Gastroesophageal sphincter (tissue), 4 donors: ENCODE measurements around the gene ARHGEF5. TPM values are rescaled to one million over a fixed set of nuclear protein-coding genes. Genes with fewer than 3 reads are reported as not detected.

Source experiments
- ATAC-seq: fragments of 150-250 bp; one replicate; pipeline ENCODE4 v1.9.1; 2016; ENCODE audit warnings: mild to moderate bottlenecking, moderate library complexity
- H3K27ac ChIP-seq, 4 donors: fragments of 200-600 bp; sonication (generic) in 3 of 4; 1 replicate in 3 of 4; 2 replicates in 1 of 4; pipeline ENCODE4 v1.5.1; 2016 to 2019
- H3K27me3 ChIP-seq: fragments of 200-600 bp; sonication (generic); one replicate; pipeline ENCODE4 v1.5.1; 2019
- H3K36me3 ChIP-seq, 2 donors: fragments of 200-600 bp; sonication (generic); one replicate each; pipeline ENCODE4 v1.5.1; 2019; ENCODE audit warnings: control low read depth in 1 of 2
- H3K4me1 ChIP-seq, 3 donors: fragments of 200-600 bp; sonication (generic); 1 replicate in 2 of 3; 2 replicates in 1 of 3; pipeline ENCODE4 v1.5.1; 2016 to 2019; ENCODE audit warnings: control low read depth in 2 of 3
- H3K4me3 ChIP-seq, 2 donors: fragments of 200-600 bp; sonication (generic); one replicate each; pipeline ENCODE4 v1.5.1; 2019; ENCODE audit warnings: mild to moderate bottlenecking in 1 of 2, moderate library complexity in 1 of 2
- H3K9me3 ChIP-seq, 3 donors: fragments of 200-600 bp; sonication (generic); one replicate each; pipeline ENCODE4 v1.5.1; 2017 to 2019; ENCODE audit warnings: control low read depth in 2 of 3
- EP300 ChIP-seq: sonication (generic); formaldehyde crosslinking; IDR thresholded peaks from one replicate; pipeline ENCODE4 v1.6.1; 2017; ENCODE audit warnings: antibody characterized with exemption, mild to moderate bottlenecking
- POLR2A ChIP-seq, 2 donors: fragments of 450-650 bp; IDR thresholded peaks; one replicate each; pipeline ENCODE4 v1.6.1; 2017; ENCODE audit warnings: antibody characterized with exemption in 2 of 2, mild to moderate bottlenecking in 2 of 2, moderate library complexity in 1 of 2
- POLR2AphosphoS5 ChIP-seq: sonication (generic); formaldehyde crosslinking; IDR thresholded peaks from one replicate; pipeline ENCODE4 v1.6.1; 2017; ENCODE audit warnings: antibody characterized with exemption
- WGBS, 2 donors: methylation state at CpG; one replicate each; pipeline ENCODE4 v1.1.5; 2018; ENCODE audit warnings: low coverage in 1 of 2; 5-methylcytosine and 5-hydroxymethylcytosine counted together
- total RNA-seq, 4 donors: library from RNA; depleted of rRNA; stranded (reverse); fragments of >200 nt; gene quantifications; one replicate each; pipeline ENCODE4 v1.1.0, GENCODE V29; 2016
- TF ChIP-seq, protein P1 (sequence below), 4 experiments: fragments of 200-600 bp in 2 of 4; fragments of 450-650 bp in 2 of 4; sonication (generic) in 1 of 4; IDR thresholded peaks; one replicate each; pipeline ENCODE4 v1.5.1; 2017 to 2019; ENCODE audit warnings: antibody characterized with exemption in 4 of 4, mild to moderate bottlenecking in 2 of 4, moderate library complexity in 2 of 4

The ARHGEF5 gene
- total RNA-seq, 4 donors from 2014 or later, result 2.6 to 13.3 (median 5.2) TPM

DNA sequence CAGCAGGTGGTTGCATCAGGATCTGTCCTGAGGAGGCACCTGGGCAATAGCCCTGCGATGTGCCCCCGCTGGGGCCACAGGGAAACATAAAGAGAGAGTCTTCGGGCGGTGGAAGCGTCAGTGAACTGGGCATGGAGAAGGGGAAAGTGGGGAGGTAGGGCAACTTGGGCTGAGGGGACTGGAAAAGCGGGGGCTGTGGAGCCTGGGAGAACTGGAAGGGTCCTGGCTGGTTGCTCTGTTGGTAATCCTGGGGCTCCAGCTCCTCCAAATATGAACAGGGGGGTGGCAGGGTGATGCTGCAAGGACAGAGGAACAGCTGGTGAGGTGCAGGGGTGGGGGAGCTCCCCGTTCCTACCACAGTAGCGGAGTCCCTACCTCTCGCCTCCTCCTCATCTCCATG lies 43.1 kb downstream of the ARHGEF5 start:
- no peaks in the 10 kb centered on the region for H3K4me1 ChIP-seq
- no peaks in the 10 kb centered on the region for H3K9me3 ChIP-seq
- no peak overlapping the region for H3K27ac ChIP-seq
- no peak for ATAC-seq
- TF ChIP-seq EP300 (no peak), POLR2AphosphoS5 (no peak), POLR2A (IDR thresholded peaks at IDR 0.05) (no peak)
- TF ChIP-seq, protein P1, sequence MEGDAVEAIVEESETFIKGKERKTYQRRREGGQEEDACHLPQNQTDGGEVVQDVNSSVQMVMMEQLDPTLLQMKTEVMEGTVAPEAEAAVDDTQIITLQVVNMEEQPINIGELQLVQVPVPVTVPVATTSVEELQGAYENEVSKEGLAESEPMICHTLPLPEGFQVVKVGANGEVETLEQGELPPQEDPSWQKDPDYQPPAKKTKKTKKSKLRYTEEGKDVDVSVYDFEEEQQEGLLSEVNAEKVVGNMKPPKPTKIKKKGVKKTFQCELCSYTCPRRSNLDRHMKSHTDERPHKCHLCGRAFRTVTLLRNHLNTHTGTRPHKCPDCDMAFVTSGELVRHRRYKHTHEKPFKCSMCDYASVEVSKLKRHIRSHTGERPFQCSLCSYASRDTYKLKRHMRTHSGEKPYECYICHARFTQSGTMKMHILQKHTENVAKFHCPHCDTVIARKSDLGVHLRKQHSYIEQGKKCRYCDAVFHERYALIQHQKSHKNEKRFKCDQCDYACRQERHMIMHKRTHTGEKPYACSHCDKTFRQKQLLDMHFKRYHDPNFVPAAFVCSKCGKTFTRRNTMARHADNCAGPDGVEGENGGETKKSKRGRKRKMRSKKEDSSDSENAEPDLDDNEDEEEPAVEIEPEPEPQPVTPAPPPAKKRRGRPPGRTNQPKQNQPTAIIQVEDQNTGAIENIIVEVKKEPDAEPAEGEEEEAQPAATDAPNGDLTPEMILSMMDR (IDR thresholded peaks at IDR 0.05), result no peak
- 80 to 83% methylated on average over 3 to 8 of the region's 9 CpGs for WGBS, 2 donors
- H3K36me3 ChIP-seq, result no peaks in the 10 kb centered on the region
- peaks cover 8% of the 10 kb centered on the region for H3K27me3 ChIP-seq
- H3K4me3 ChIP-seq, result no peak overlapping the region

DNA sequence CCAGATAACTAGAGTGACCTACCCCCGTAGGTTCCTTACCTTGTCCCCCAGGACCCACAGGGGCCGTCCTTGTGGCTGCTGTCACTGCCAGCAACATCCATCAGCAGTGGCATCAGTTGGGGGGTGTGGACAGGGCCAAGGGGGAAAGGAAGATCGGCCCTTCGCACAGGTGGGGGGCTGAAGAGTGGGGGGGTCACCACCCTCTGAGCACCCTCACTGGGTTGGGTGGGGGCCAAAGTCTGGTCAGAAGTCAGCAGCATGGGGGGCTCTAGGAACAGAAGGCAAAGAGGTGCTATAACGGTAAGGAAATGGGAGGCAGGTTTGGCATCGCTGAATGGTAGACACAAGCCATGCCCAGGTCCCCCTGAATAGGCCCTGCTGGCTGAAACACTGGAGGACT lies 43.7 kb downstream of the ARHGEF5 start:
- TF ChIP-seq EP300 (no peak), POLR2AphosphoS5 (no peak), POLR2A (IDR thresholded peaks at IDR 0.05) (no peak)
- TF ChIP-seq, protein P1 (IDR thresholded peaks at IDR 0.05), result no peak
- Histone ChIP-seq H3K4me1 (no peaks in the 10 kb centered on the region), H3K36me3 (no peaks in the 10 kb centered on the region), H3K27ac (no peak overlapping the region), H3K27me3 (peaks cover 10% of the 10 kb centered on the region), H3K4me3 (no peak overlapping the region), H3K9me3 (no peaks in the 10 kb centered on the region)
- WGBS, 2 donors, result 42 to 100% methylated on average over 1 to 2 of the region's 6 CpGs
- ATAC-seq, result no peak

DNA sequence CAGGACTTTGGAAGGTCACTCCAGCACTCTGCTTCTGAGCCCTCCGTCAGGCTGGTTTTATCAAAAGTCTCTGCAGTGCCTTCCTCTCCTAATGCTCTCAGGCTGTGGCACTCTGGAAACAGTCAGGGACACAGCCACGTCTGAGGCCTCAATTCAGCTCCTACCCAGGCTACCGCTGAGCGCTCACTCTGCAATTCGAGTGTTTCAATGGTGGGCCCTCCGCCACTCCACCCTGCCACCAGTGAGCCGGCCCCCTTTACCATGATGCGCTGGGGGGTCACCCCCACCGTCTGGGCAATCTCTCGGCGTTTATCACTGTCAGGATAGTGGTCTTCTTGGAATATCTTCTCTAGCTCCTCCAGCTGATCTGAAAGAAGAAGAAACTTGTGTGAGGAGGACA lies 44.7 kb downstream of the ARHGEF5 start:
- ATAC-seq, result no peak
- WGBS, 2 donors, result 57 to 81% methylated on average over 1 to 10 of the region's 11 CpGs

DNA sequence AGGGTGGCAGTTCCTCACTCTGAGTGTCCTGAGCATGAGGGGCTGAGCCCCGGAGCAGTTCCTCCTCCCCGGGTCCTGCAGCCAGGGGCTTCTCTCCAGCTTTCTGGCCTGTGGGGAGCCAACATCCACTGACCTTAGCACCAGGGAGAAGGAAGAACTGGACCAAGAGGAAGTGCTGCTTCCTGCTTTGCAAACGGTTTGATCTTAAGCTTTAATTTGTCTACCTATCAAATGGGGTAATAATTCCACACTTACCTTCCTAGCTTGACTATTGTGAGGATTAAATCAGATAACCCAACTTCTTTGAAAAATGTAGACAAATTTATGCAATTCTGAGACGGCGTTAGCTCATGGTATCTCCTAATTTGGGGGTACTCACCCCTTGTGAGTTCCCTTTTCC lies 46.3 kb downstream of the ARHGEF5 start:
- TF ChIP-seq POLR2AphosphoS5 (no peak), EP300 (no peak), POLR2A (IDR thresholded peaks at IDR 0.05) (no peak)
- TF ChIP-seq, protein P1 (IDR thresholded peaks at IDR 0.05), result no peak
- H3K36me3 ChIP-seq, result no peaks in the 10 kb centered on the region
- ATAC-seq, result no peak
- H3K4me1 ChIP-seq, result no peaks in the 10 kb centered on the region
- peaks cover 11% of the 10 kb centered on the region for H3K27me3 ChIP-seq
- H3K4me3 ChIP-seq, result no peak overlapping the region
- WGBS, 2 donors, result 20 to 56% methylated on average over 2 to 3 of the region's 5 CpGs
- H3K9me3 ChIP-seq, result no peaks in the 10 kb centered on the region
- no peak overlapping the region for H3K27ac ChIP-seq

More for the DNA sequence above, 44.7 kb downstream of the ARHGEF5 start:
- TF ChIP-seq POLR2A (IDR thresholded peaks at IDR 0.05) (no peak), POLR2AphosphoS5 (no peak), EP300 (no peak)
- TF ChIP-seq, protein P1 (IDR thresholded peaks at IDR 0.05), result no peak
- H3K36me3 ChIP-seq, result no peaks in the 10 kb centered on the region
- no peak overlapping the region for H3K27ac ChIP-seq
- H3K4me3 ChIP-seq, result no peak overlapping the region
- H3K4me1 ChIP-seq, result no peaks in the 10 kb centered on the region
- H3K27me3 ChIP-seq, result peaks cover 11% of the 10 kb centered on the region
- H3K9me3 ChIP-seq, result no peaks in the 10 kb centered on the region

DNA sequence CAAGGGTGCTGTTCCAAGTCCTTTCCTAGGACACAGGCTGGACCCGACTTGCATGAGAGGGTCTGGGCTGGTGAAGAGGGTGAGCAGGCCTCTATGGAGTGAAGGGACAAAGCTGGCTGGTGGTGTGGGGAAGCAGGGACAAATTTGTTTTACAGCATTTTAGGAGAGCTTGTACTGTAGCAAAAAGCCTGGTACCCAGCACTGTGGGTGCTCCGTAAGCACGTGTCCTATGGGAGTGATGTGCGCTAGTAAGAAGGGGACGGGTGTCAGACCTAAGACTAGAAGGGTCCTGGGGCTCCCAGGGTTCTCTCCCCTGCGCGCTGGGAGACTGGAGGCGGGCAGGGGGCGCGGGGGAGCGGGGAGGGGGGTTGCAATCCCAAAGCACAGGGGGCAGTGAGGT lies 47.9 kb downstream of the ARHGEF5 start:
- TF ChIP-seq, protein P1 (IDR thresholded peaks at IDR 0.05), result no peak
- TF ChIP-seq POLR2AphosphoS5 (no peak), POLR2A (IDR thresholded peaks at IDR 0.05) (no peak), EP300 (no peak)
- H3K27ac ChIP-seq, result no peak overlapping the region
- H3K4me1 ChIP-seq, result no peaks in the 10 kb centered on the region
- peaks cover 11% of the 10 kb centered on the region for H3K27me3 ChIP-seq
- H3K36me3 ChIP-seq, result no peaks in the 10 kb centered on the region
- no peak for ATAC-seq
- H3K4me3 ChIP-seq, result no peak overlapping the region
- H3K9me3 ChIP-seq, result no peaks in the 10 kb centered on the region
- WGBS, 2 donors, result 100% methylated on average over 1 of the region's 11 CpGs
